Measurements from ENCODE around the gene SCAMP4.

SCAMP4 gene

DNA sequence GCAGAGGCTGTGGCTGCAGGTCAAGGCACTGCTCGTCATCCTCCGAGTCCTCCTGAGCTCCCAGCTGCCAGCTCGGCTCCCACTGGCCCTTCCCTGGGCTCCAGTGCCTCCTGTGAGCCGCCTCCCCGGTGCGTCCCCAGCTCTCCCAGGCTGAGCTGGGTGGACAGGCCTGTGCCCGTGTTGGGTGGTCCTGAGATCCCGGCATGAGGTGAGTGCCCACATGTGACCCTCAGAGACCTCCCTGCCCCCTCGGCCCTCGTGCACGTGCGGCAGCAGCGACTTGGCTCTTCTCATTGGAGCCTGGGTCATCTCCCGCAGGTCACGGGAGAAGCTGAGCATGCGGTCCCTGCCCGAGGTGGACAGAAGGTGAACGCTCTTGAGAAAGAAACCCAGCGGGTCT, 15.4 kb downstream of the SCAMP4 start:
- TF ChIP-seq CTCF (IDR thresholded peaks at IDR 0.05; ENCODE audit: poor library complexity, severe bottlenecking) = no peak
- Histone ChIP-seq H3K27me3 (ENCODE audit: insufficient read depth, poor library complexity, severe bottlenecking) (no peaks in the 10 kb centered on the region), H3K4me3 (ENCODE audit: severe bottlenecking) (no peak overlapping the region), H3K27ac (ENCODE audit: poor library complexity, severe bottlenecking) (no peak overlapping the region), H3K9me3 (ENCODE audit: severe bottlenecking) (no peaks in the 10 kb centered on the region), H3K36me3 (ENCODE audit: low read depth) (peaks cover 38% of the 10 kb centered on the region), H3K4me1 (ENCODE audit: insufficient read depth, poor library complexity, severe bottlenecking) (no peaks in the 10 kb centered on the region)
- ATAC-seq (ENCODE audit: low read depth) = no peak
- no peak for DNase-seq (ENCODE audit: low spot score)

DNA sequence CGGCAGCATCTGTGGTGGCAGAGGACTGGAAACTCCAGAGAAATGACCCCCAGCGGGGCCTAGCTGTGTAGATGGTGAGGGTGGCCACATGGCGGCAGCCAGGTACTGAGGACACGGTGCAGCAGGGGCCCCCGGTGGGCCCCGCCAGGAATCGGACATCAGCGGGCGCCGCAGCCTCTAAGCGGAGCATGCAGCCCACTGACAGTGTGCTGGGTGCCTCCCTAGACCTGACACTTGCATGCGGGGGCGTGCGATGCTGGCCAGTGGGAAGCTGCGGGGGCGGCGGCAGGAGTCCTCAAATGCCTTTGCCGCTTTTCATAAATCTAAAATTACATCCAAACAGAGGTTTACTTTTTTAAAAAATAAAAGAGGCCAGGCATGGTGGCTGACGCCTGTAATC, 16.1 kb downstream of the SCAMP4 start:
- DNase-seq (ENCODE audit: low spot score) (no peak), ATAC-seq (ENCODE audit: low read depth) (no peak)
- no peaks in the 10 kb centered on the region for H3K4me1 ChIP-seq (ENCODE audit: insufficient read depth, poor library complexity, severe bottlenecking)
- no peak overlapping the region for H3K27ac ChIP-seq (ENCODE audit: poor library complexity, severe bottlenecking)
- no peak overlapping the region for H3K4me3 ChIP-seq (ENCODE audit: severe bottlenecking)
- H3K36me3 ChIP-seq (ENCODE audit: low read depth) = peaks cover 38% of the 10 kb centered on the region
- H3K9me3 ChIP-seq (ENCODE audit: severe bottlenecking) = no peaks in the 10 kb centered on the region
- H3K27me3 ChIP-seq (ENCODE audit: insufficient read depth, poor library complexity, severe bottlenecking) = no peaks in the 10 kb centered on the region
- no peak for TF ChIP-seq CTCF (IDR thresholded peaks at IDR 0.05; ENCODE audit: poor library complexity, severe bottlenecking)

DNA sequence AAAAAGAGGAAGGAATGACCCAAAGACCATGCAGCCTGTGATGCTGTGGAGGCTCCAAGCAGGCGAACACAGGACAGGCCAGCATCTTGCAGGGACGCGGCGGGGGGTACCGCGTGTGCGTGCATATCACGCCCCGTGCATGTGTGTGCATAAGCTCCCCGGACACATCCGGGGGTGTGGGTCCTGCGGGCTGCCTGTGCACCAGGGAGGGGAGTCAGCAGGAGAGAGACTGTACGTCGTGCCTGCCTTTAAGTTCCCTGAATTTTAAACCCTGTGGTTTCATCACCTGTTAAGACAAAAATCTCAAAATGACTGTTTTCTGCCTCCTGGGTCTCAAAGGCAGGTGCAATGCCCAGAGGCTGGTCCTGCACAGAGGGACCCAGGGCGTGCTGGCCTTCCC, 16.6 kb downstream of the SCAMP4 start:
- DNase-seq (ENCODE audit: low spot score) = no peak
- no peaks in the 10 kb centered on the region for H3K27me3 ChIP-seq (ENCODE audit: insufficient read depth, poor library complexity, severe bottlenecking)
- no peaks in the 10 kb centered on the region for H3K4me1 ChIP-seq (ENCODE audit: insufficient read depth, poor library complexity, severe bottlenecking)
- no peak for ATAC-seq (ENCODE audit: low read depth)
- TF ChIP-seq CTCF (IDR thresholded peaks at IDR 0.05; ENCODE audit: poor library complexity, severe bottlenecking) = no peak
- H3K9me3 ChIP-seq (ENCODE audit: severe bottlenecking) = no peaks in the 10 kb centered on the region
- peaks cover 38% of the 10 kb centered on the region for H3K36me3 ChIP-seq (ENCODE audit: low read depth)
- no peak overlapping the region for H3K4me3 ChIP-seq (ENCODE audit: severe bottlenecking)
- no peak overlapping the region for H3K27ac ChIP-seq (ENCODE audit: poor library complexity, severe bottlenecking)

DNA sequence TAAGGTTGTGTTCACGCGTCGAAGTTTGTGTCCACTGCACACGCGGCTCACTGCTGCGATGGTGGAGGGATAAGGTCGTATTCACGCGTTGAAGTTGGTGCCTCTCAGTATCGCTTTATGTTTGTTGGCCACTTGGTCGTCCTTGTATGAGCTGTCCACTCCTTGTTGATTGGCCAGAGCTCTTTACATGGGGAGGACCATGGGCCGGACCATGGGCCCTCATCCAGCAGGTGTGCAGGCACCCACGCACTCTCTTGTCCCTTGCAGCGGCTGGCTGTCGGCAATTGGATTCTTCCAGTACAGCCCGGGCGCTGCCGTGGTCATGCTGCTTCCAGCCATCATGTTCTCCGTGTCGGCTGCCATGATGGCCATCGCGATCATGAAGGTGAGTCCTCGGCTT, 17.6 kb downstream of the SCAMP4 start:
- H3K36me3 ChIP-seq (ENCODE audit: low read depth) = peaks cover 37% of the 10 kb centered on the region
- no peak overlapping the region for H3K27ac ChIP-seq (ENCODE audit: poor library complexity, severe bottlenecking)
- H3K27me3 ChIP-seq (ENCODE audit: insufficient read depth, poor library complexity, severe bottlenecking) = no peaks in the 10 kb centered on the region
- H3K4me3 ChIP-seq (ENCODE audit: severe bottlenecking) = no peak overlapping the region
- H3K9me3 ChIP-seq (ENCODE audit: severe bottlenecking) = no peaks in the 10 kb centered on the region
- no peaks in the 10 kb centered on the region for H3K4me1 ChIP-seq (ENCODE audit: insufficient read depth, poor library complexity, severe bottlenecking)
- no peak for TF ChIP-seq CTCF (IDR thresholded peaks at IDR 0.05; ENCODE audit: poor library complexity, severe bottlenecking)
- DNase-seq (ENCODE audit: low spot score) = no peak
- ATAC-seq (ENCODE audit: low read depth) = no peak

DNA sequence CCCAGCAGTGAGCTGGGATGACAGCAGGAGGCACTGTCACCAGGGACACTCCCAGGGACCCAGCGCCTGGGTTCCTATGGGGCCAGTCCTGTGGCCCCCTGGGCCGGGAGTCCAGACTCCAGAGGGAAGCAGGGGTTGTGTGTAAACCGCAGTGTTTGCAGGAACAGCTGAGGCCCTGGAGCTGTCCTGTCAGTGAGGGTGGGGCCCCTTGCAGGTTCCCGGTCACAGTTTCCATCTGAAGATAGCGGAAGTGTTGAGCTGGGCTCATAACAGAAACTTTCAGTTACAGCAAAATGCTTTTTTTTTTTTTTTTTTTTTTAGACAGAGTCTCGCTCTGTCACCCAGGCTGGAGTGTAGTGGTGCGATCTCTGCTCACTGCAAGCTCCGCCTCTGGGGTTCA, 18.1 kb downstream of the SCAMP4 start:
- no peak for TF ChIP-seq CTCF (IDR thresholded peaks at IDR 0.05; ENCODE audit: poor library complexity, severe bottlenecking)
- Histone ChIP-seq H3K36me3 (ENCODE audit: low read depth) (peaks cover 31% of the 10 kb centered on the region), H3K27me3 (ENCODE audit: insufficient read depth, poor library complexity, severe bottlenecking) (no peaks in the 10 kb centered on the region), H3K9me3 (ENCODE audit: severe bottlenecking) (no peaks in the 10 kb centered on the region), H3K4me3 (ENCODE audit: severe bottlenecking) (no peak overlapping the region), H3K27ac (ENCODE audit: poor library complexity, severe bottlenecking) (no peak overlapping the region), H3K4me1 (ENCODE audit: insufficient read depth, poor library complexity, severe bottlenecking) (no peaks in the 10 kb centered on the region)
- ATAC-seq (ENCODE audit: low read depth) (no peak), DNase-seq (ENCODE audit: low spot score) (no peak)
